ENCODE measurements around the gene MAP3K5. TPM values are rescaled to one million over a fixed set of nuclear protein-coding genes. Genes with fewer than 3 reads are reported as not detected.
A peak's percentile ranks its signal among the peaks of the same experiment; 100 is the strongest.

MAP3K5 gene
- total RNA-seq, 1 experiment from 2014 or later: 2.0 TPM

- no peak for DNase-seq (ENCODE audit: low spot score)
Measured at GRCh38 chr6:136683209-136683941, 108.9 kb downstream of the MAP3K5 start.

GRCh38 chr6:136682292-136682691, 110.0 kb downstream of the MAP3K5 start:
- DNase-seq (ENCODE audit: low spot score): no peak

GRCh38 chr6:136677822-136678221, 114.5 kb downstream of the MAP3K5 start:
- DNase-seq (ENCODE audit: low spot score): no peak

- no peak for DNase-seq (ENCODE audit: low spot score)
Measured at GRCh38 chr6:136677344-136677743, 114.9 kb downstream of the MAP3K5 start.

- no peak for DNase-seq (ENCODE audit: low spot score)
Measured at GRCh38 chr6:136676075-136676474, 116.2 kb downstream of the MAP3K5 start.

- no peak for DNase-seq (ENCODE audit: low spot score)
Measured at GRCh38 chr6:136673571-136673970, 118.7 kb downstream of the MAP3K5 start.

- no peak for DNase-seq (ENCODE audit: low spot score)
Measured at GRCh38 chr6:136672144-136672543, 120.1 kb downstream of the MAP3K5 start.

- DNase-seq (ENCODE audit: low spot score): peak; percentile 71
Measured at GRCh38 chr6:136669299-136669699, 123.0 kb downstream of the MAP3K5 start.

- no peak for DNase-seq (ENCODE audit: low spot score)
Measured at GRCh38 chr6:136668571-136668970, 123.7 kb downstream of the MAP3K5 start.

GRCh38 chr6:136666041-136666440, 126.2 kb downstream of the MAP3K5 start:
- DNase-seq (ENCODE audit: low spot score): no peak

- no peak for DNase-seq (ENCODE audit: low spot score)
Measured at GRCh38 chr6:136662347-136663237, 129.7 kb downstream of the MAP3K5 start.

- DNase-seq (ENCODE audit: low spot score): no peak
Measured at GRCh38 chr6:136660727-136661126, 131.6 kb downstream of the MAP3K5 start.

- DNase-seq (ENCODE audit: low spot score): no peak
Measured at GRCh38 chr6:136659991-136660499, 132.2 kb downstream of the MAP3K5 start.

- DNase-seq (ENCODE audit: low spot score): no peak
Measured at GRCh38 chr6:136658711-136659110, 133.6 kb downstream of the MAP3K5 start.

GRCh38 chr6:136657666-136658065, 134.6 kb downstream of the MAP3K5 start:
- no peak for DNase-seq (ENCODE audit: low spot score)

- DNase-seq (ENCODE audit: low spot score): no peak
Measured at GRCh38 chr6:136656121-136656520, 136.2 kb downstream of the MAP3K5 start.

- no peak for DNase-seq (ENCODE audit: low spot score)
Measured at GRCh38 chr6:136655239-136656014, 136.8 kb downstream of the MAP3K5 start.

- no peak for DNase-seq (ENCODE audit: low spot score)
Measured at GRCh38 chr6:136654086-136654485, 138.2 kb downstream of the MAP3K5 start.

GRCh38 chr6:136652656-136653055, 139.6 kb downstream of the MAP3K5 start:
- no peak for DNase-seq (ENCODE audit: low spot score)

GRCh38 chr6:136651982-136652381, 140.3 kb downstream of the MAP3K5 start:
- no peak for DNase-seq (ENCODE audit: low spot score)

GRCh38 chr6:136647363-136647852, 144.9 kb downstream of the MAP3K5 start:
- DNase-seq (ENCODE audit: low spot score): peak; percentile 77

GRCh38 chr6:136646377-136646776, 145.9 kb downstream of the MAP3K5 start:
- no peak for DNase-seq (ENCODE audit: low spot score)

Data from A172 (cell line).